Vagina (tissue), 2 donors: Measurements from ENCODE around the gene ILDR2.

Source experiments
- CTCF ChIP-seq, 3 experiments: fragments of 450-650 bp in 2 of 3; fragments of 200-600 bp in 1 of 3; sonication (generic) in 1 of 3; IDR thresholded peaks; one replicate each; pipeline ENCODE4 v1.5.1; 2017 to 2019; ENCODE audit warnings: antibody characterized with exemption in 3 of 3, mild to moderate bottlenecking in 2 of 3, moderate library complexity in 2 of 3
- POLR2A ChIP-seq, 2 donors: fragments of 450-650 bp; IDR thresholded peaks; one replicate each; pipeline ENCODE4 v1.6.1; 2017; ENCODE audit warnings: antibody characterized with exemption in 2 of 2, mild to moderate bottlenecking in 2 of 2, moderate library complexity in 2 of 2
- POLR2AphosphoS5 ChIP-seq, 2 donors: sonication (generic); formaldehyde crosslinking; IDR thresholded peaks; one replicate each; pipeline ENCODE4 v1.9.0; 2017; ENCODE audit warnings: antibody characterized with exemption in 2 of 2, mild to moderate bottlenecking in 2 of 2, low read depth in 1 of 2; ENCODE audit not compliant: insufficient read depth in 1 of 2

- TF ChIP-seq CTCF (IDR thresholded peaks at IDR 0.05) (no peak), POLR2AphosphoS5 (IDR thresholded peaks at IDR 0.05; ENCODE audit: insufficient read depth in 1 of 2, low read depth in 1 of 2) (no peak), POLR2A (IDR thresholded peaks at IDR 0.05) (no peak)
These were observed 18.5 kb downstream of the ILDR2 start for GRCh38 chr1:166956872-166957271.
